GM19455 (cell line): ENCODE measurements around the gene TMEM256.

Experiments
- ATAC-seq: cut with Tn5 transposase; IDR thresholded peaks from one replicate; pipeline ENCODE4 v1.9.1; 2021; ENCODE audit not compliant: unreplicated experiment

The TMEM256 gene

DNA sequence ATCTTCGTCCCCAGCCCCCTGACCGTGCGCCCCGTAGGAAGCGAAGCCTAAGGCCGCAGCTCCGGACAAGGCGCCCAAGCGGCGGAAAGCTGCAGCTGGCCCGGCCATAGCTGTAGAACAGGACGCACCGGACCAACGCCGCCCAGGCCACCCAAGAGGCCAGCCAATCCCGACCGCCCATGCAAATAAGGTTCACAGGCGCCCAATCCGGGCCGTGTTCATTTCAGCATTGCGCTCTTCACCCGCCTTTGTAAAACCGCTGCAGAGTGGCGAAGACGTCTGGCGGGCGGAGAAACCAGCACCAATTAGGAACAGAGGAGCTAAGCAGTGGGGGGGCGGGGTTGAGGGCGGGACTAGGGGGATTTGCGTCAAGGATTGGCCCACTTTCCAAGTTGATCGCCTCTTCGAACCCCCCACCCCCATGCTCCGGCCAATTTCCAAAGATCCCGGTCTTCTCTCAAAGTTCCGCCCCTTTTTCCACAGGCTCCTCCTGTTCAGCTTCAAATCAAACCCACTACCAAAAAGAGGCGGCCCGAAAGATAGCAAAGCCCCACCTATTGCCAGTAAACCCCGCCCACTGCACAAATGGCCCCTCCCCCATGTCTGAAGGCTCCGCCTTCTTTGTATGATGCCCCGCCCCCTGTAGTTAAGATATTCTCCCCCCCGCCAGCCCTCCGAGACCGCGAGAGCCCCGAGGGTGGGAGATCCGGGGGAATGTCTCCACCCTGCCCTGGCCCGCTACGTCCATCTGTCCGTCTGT is at the start of gene TMEM256:
TSS of gene TMEM256 (minus strand) at position 121 of the 760 bp plus-strand sequence. CDS start at position 108, 13 bp downstream.
- peak; percentile 93 for ATAC-seq

- no peak for ATAC-seq
Measured at GRCh38 chr17:7448461-7448860, 44.6 kb upstream of the TMEM256 start.

GRCh38 chr17:7445619-7445968 is 41.7 kb upstream of the TMEM256 start:
- ATAC-seq, result peak; percentile 27

GRCh38 chr17:7444682-7445618 is 41.1 kb upstream of the TMEM256 start, which contains the start of gene CHRNB1:
Gene CHRNB1 (plus strand): TSS chr17:7445061. CDS start chr17:7445128, 67 bp downstream.
- ATAC-seq, result peak; percentile 72

DNA sequence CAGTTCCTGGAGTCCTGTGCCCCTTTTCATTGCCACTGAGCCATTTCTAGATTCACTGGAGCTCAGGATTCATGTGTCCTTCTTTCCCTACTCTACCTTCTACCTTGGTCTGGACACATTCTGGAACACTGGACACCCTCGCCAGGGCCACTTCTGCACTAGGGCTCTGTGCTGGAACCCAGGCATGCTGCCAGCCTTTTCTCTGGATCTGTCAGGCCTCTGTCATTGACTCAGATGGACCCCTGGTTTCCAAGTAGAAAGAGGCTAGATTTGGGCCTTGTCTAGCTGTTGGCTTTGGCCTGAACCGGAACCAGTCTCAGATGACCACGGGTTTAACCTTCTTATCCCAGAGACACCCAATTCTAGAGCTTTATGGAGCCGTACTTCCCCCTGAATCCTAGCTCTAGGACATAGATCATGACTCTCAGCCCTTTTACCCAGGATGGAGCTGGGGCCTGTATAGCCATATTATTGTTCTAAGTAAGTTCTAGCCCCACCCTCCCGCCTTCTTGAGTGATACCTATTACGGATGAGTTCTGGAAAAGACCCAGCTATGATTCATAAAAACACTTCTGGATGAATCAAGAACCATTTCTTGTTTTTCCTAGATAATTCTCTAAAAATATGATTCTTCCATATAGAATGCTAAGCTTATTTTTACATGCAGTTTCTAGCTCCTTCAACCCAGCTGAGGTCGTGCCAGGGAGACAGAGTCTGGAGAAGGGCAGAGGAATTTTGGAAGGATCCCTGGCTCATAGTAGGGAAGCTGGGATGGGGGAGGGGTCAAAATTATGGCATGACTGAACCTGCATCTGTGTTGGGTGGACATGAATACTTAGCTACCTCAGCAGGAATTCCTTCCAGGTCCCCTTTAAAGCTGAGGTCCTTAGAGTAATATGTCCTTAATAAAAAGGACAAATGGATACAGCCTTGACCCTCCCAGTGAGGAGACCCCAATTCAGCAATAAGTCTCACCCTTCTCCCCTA is 39.9 kb upstream of the TMEM256 start:
- no peak for ATAC-seq

GRCh38 chr17:7442142-7442541 is 38.2 kb upstream of the TMEM256 start:
- ATAC-seq, result no peak

DNA sequence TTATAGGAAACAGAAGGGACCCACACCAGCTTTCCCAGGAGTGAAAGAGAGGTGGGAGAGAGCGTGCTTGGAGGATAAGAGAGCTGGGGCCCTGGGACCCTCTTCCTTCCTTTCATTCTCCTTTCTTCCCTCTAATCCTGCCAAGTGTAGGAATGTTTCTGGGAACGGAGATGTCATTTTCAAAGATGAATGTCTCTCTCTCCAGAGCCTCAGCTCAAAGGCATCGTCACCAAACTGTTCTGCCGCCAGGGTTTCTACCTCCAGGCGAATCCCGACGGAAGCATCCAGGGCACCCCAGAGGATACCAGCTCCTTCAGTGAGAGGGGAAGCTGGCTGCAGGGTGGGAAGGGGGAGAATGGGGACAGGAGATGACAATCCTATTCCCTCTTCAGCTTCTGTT is 37.4 kb upstream of the TMEM256 start:
- no peak for ATAC-seq

GRCh38 chr17:7440834-7441195 is 36.9 kb upstream of the TMEM256 start:
- ATAC-seq, result no peak

DNA sequence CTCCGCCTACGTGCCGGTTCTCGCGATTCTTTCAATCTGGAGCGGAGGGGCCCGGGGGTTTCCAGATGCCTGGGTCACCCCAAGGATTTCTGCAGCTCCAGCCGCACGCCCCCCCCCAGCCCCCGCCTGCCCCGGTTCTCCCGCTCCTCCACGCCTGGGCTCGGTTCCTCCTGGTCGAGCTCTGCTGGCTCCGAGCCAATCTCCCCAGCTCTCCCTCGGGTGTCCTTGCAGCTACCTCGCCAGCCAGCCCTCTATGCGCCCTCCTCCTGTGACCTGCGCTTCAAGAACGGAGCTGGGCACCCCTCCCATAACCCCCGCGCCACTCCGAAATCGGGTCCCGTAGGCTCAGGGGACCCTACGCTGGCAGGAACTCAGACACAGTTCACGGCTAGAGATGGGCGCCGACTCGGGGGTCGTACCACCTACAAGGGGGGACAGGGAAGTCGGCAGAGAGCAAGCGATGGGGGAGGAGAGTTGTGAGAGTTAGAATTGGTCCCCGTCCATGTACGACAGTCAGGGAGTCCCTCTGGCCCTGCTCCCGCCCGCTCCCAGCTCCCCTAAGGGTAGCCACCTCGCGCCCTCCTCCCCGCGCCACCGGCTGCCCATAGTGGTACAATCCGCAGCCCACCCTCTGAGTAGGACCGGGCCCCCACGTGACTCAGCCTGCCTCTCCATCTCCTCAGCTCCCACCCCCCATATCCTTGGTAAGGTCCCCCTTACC is 36.4 kb upstream of the TMEM256 start:
- no peak for ATAC-seq

GRCh38 chr17:7439462-7440112 is 35.7 kb upstream of the TMEM256 start, which contains the start of gene FGF11:
Gene FGF11 (plus strand): TSS chr17:7439512. CDS start chr17:7439621, 109 bp downstream.
- ATAC-seq, result no peak

DNA sequence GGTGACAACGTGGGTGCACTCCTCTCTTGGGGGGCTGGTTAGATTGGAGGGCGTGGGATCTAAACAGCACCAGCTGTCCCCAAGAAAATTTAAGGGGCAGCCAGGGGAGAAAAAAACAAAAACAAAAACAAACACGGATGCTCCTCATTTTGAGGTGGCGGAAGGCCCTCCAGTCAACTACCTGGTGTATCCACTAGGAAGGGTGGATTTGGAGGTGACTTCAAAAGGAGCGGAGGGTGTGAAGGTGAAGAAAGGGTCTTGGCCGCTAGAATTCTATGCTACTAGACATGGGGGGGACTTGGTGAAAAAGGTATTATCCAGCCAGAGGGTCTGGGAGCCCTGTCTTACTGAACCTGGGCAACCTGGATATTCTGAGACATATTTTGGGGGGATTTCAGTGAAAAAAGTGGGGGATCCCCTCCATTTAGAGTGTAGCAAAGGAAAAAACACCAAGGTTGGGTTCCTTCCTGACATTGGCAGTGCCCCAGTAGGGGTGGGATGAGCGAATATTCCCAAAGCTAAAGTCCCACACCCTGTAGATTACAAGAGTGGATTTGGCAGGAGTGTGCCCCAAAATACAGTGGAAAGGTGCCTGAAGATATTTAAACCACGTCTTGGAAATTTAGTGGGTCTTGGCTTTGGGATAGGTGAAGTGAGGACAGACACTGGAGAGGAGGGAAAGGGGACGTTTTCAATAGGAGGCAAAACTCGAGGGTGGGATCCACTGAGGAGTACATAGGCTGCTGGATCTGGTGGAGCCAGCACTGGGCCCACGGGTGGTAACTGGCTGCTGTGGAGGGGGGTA is 35.0 kb upstream of the TMEM256 start:
- no peak for ATAC-seq

DNA sequence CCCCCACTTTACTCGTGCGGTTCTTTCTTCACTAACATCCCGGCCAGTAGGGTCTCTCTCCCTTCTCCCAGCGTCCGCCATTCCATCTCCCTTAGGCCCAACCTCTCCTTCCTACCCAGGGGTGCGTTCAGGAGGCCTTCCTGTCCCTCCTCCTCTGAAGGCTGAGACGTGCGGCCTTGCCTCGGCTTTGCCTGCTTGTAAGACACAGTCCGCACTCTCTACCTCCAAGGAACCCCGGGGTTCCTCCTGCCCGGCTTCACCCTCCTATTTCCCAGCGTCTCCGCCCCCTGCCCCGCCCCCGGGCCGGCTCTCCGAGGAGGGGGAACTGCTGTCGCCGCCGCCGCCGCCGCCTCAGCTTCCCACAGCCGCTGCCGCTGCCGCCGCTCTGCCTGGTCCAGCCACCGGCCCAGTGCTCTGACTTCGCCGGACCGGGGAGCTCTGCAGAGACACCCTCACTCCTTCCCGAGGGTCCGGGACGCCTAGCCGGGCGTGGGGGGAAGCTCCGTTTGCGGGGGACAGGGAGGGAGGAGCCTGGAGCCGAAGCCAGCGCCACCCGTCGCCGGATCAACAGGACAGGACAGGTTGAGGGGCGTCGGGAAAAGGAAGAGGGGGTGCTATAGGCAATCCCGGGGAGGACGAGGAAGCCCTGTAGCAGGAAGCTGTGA is 34.2 kb upstream of the TMEM256 start:
- ATAC-seq, result no peak

DNA sequence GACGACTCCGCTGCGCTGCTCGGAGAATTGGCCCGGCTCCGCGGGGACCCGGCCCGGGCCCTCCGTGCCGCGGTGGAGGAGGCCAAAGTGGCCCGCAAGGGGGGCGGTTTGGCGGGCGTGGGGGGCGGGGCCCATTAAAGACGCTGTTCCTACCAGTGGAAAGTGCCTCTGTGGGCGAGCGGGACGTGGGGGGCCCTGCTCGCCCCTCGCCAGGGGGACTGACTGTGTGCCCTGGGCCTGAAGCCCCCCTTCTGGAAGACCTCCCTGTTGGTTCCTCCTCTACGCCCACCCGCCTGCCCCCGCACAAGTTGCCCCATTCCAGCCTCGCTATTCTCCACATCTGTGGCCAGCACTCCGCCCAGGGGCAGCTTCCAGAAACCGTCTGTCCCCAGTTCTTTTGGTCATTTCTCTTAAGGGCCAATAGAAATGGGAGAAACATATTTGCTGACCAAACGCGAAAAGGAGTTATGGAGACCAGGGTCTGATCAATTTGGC is 33.5 kb upstream of the TMEM256 start:
- ATAC-seq, result peak; percentile 1

DNA sequence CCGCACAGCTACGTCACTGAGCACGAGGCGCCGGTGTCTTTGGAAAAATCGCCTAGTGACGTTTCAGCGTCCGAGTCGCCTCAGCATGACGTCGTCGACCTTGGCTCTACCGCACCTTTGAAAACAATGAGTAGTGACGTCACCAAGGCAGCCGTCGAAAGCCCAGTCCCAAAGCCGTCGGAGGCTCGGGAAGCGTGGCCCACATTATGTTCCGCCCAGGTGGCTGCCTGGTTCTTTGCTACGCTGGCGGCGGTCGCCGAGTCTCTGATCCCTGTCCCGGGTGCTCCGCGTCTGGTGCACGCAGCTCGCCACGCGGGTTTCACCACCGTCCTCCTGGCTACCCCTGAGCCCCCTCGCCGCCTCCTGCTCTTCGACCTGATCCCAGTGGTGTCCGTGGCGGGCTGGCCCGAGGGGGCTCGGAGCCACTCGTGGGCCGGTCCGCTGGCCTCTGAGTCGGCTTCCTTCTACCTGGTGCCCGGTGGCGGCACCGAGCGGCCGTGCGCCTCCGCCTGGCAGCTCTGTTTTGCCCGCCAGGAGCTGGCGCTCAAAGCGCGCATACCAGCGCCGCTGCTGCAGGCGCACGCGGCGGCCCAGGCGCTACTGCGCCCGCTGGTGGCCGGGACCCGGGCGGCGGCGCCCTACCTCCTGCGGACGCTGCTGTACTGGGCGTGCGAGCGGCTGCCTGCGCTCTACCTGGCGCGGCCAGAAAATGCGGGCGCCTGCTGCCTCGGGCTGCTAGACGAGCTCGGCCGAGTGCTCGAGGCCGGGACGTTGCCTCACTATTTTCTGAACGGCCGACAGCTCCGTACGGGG is 32.9 kb upstream of the TMEM256 start:
- peak; percentile 30 for ATAC-seq

DNA sequence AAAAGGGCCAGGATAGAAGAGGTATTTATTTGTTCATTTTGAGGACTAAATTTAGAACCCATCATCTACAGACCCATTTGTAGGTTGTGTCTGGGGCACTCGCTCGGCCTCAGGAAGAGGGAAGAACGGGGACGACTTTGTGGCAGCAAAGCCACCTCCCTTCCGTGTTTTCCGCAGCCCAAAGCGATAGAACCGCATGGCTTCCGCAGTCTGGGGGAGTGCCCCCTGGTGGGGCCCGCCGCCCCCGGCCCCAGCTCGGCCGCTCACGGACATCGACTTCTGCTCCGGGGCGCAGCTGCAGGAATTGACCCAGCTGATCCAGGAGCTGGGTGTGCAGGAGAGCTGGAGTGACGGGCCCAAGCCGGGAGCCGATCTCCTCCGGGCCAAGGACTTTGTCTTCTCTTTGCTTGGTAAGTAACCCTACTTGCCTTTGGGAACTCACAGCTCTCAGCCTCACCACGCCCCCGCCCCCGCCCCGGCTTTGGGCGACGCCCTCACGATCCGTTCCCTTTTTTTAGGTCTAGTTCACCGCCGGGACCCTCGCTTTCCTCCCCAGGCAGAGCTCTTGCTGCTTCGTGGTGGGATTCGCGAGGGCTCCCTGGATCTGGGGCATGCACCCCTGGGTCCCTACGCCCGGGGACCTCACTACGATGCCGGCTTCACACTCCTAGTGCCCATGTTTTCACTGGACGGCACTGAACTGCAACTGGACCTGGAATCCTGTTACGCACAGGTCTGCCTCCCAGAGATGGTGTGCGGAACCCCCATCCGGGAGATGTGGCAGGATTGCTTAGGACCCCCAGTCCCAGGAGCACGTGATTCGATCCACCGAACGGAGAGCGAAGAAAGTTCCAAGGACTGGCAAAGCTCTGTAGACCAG is 32.0 kb upstream of the TMEM256 start:
- peak; percentile 22 for ATAC-seq

DNA sequence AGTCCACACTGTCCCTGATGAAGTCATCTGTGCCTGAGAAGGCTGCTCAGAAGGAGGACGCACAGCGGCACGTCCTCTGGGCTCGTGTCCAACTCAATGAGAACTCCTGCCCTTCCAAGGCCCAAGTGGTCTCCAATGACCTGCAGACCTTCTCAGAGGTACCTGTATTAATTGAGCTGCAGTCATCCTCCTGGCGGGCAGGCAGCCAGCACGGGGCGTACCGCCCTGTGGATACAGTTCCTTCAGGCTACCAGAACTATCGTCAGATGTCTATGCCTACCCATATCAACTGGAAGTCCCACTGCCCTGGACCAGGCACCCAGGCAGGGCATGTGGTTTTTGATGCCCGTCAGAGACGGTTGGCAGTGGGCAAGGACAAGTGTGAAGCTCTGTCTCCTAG is 28.4 kb upstream of the TMEM256 start:
- no peak for ATAC-seq
